Glutamatergic neuron (in vitro differentiated cells): ENCODE measurements around the gene OGFOD3. TPM values are rescaled to one million over a fixed set of nuclear protein-coding genes. Genes with fewer than 3 reads are reported as not detected.

Source experiments
- DNase-seq: peaks from one replicate; pipeline ENCODE4 v3.0.0; 2022
- H3K27ac Mint-ChIP-seq: one replicate; pipeline ENCODE4 v1.8.0; 2020; ENCODE audit warnings: mild to moderate bottlenecking, mixed read lengths, inconsistent platforms; ENCODE audit not compliant: unreplicated experiment
- H3K27me3 Mint-ChIP-seq: one replicate; pipeline ENCODE4 v1.8.0; 2020; ENCODE audit warnings: mild to moderate bottlenecking, moderate library complexity, mixed read lengths, inconsistent platforms; ENCODE audit not compliant: unreplicated experiment
- H3K36me3 Mint-ChIP-seq: one replicate; pipeline ENCODE4 v1.8.0; 2020; ENCODE audit warnings: mild to moderate bottlenecking, mixed read lengths, inconsistent platforms; ENCODE audit not compliant: unreplicated experiment
- H3K4me1 Mint-ChIP-seq: one replicate; pipeline ENCODE4 v1.8.0; 2020; ENCODE audit warnings: mild to moderate bottlenecking, low read depth, mixed read lengths, inconsistent platforms; ENCODE audit not compliant: unreplicated experiment
- H3K4me3 Mint-ChIP-seq: one replicate; pipeline ENCODE4 v1.8.0; 2020; ENCODE audit warnings: mild to moderate bottlenecking, mixed read lengths, inconsistent platforms; ENCODE audit not compliant: unreplicated experiment
- H3K9me3 Mint-ChIP-seq: one replicate; pipeline ENCODE4 v1.8.0; 2020; ENCODE audit warnings: mild to moderate bottlenecking, moderate library complexity, mixed read lengths, inconsistent platforms; ENCODE audit not compliant: unreplicated experiment
- CTCF ChIP-seq: fragments of 200-600 bp; sonication (generic); IDR thresholded peaks from one replicate; pipeline ENCODE4 v1.5.0; 2021; ENCODE audit not compliant: partially characterized antibody, unreplicated experiment
- total RNA-seq: library from RNA; stranded (reverse); fragmentation: NEBNext Ultra II Directional; extraction: Animal tissue kit (Norgen Biotek cat#: 25700); gene quantifications from one replicate; pipeline ENCODE4 v1.2.1, GENCODE V29; 2021; ENCODE audit not compliant: unreplicated experiment

Gene OGFOD3
- total RNA-seq, 1 donor from 2014 or later, result 23.0 TPM

DNA sequence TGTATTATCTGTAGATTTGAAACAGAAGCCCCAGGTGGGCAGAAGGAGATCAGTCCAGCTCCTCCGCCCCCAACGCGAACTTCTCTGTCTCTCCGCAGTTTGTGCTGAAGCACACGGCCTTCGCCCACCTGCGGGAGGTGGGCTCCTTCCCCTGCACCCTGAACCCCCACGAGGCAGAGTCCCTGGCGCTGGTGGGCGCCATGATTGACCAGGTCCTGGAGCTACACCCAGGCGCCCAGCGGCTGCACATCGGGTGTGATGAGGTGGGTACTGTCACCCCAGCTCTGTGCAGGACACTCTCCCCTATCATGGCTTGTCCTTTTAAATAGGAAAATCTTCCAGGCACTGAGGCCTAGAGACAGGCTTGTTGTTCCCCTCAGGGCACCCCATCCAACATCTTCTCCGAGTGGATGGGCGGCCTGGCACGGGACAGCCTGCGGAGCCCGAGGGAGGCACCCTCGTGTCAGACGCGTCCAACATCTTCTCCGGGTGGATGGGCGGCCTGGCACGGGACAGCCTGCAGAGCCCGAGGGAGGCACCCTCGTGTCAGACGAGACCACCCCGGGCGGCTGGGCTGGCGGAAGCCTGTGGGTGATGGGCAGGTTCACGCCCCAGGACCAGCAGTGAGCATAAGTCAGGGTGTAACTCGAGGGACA lies 15.3 kb upstream of the OGFOD3 start:
- peaks cover 5% of the 10 kb centered on the region for H3K4me1 Mint-ChIP-seq
- no peak for DNase-seq
- H3K4me3 Mint-ChIP-seq, result no peak overlapping the region
- peaks cover 4% of the 10 kb centered on the region for H3K36me3 Mint-ChIP-seq
- no peak for TF ChIP-seq CTCF
- peaks cover 7% of the 10 kb centered on the region for H3K9me3 Mint-ChIP-seq
- peaks cover 2% of the 10 kb centered on the region for H3K27me3 Mint-ChIP-seq
- H3K27ac Mint-ChIP-seq, result no peak overlapping the region

DNA sequence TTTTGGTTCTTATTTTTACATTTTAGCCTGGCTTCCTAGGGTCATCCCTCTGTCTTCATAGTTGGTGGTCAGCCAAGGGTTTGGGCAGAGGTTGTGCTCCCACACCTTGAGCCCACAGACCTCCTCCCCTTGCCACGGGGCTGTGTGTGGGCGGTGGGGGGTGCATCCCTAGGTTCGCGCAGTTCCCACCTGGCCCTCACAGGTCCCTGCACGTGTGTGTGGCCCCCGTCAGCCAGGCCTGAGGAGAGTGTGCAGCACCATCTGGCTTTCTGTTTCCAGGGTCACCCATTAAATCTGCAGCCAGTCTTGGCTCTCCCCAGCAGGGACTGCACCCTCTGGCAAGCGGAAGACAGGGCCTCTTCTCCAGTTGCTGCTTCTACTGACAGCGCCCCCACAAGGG lies 13.6 kb upstream of the OGFOD3 start:
- H3K9me3 Mint-ChIP-seq, result peaks cover 3% of the 10 kb centered on the region
- H3K27ac Mint-ChIP-seq, result no peak overlapping the region
- H3K27me3 Mint-ChIP-seq, result peaks cover 2% of the 10 kb centered on the region

DNA sequence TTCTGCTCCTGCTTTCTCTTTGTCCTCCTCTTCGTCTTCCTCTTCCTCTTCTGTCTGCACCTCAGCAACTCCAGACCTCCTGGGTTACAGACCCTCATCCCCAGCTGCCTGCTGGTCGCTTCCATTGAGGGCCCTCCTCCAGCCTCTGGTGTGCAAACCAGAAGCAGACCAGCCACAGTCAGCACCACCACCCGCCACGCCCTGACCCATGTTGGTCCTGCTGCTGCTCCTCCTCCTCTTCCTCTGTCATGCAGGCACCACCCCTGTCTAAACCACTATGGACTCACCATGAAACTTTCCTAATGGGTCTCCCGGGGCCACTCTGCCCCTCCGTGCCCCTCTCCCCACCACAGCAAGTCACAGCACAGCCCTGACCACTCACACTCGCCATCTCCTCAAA lies 11.4 kb upstream of the OGFOD3 start:
- Mint-ChIP-seq H3K4me1 (peaks cover 5% of the 10 kb centered on the region), H3K27ac (no peak overlapping the region), H3K27me3 (peaks cover 4% of the 10 kb centered on the region), H3K36me3 (peaks cover 4% of the 10 kb centered on the region), H3K9me3 (peaks cover 3% of the 10 kb centered on the region), H3K4me3 (peak overlapping the region; percentile 54)
- TF ChIP-seq CTCF, result no peak
- no peak for DNase-seq

More for the DNA sequence above, 13.6 kb upstream of the OGFOD3 start:
- H3K36me3 Mint-ChIP-seq, result peaks cover 4% of the 10 kb centered on the region
- H3K4me3 Mint-ChIP-seq, result no peak overlapping the region
- no peak for DNase-seq
- TF ChIP-seq CTCF, result no peak
- peaks cover 5% of the 10 kb centered on the region for H3K4me1 Mint-ChIP-seq

GRCh38 chr17:82428546-82428945 lies 10.2 kb upstream of the OGFOD3 start:
- no peak for DNase-seq
- no peak for TF ChIP-seq CTCF
- Mint-ChIP-seq H3K4me3 (no peak overlapping the region), H3K4me1 (peaks cover 5% of the 10 kb centered on the region), H3K36me3 (peaks cover 4% of the 10 kb centered on the region), H3K27ac (no peak overlapping the region), H3K9me3 (peaks cover 6% of the 10 kb centered on the region), H3K27me3 (peaks cover 6% of the 10 kb centered on the region)

- H3K27ac Mint-ChIP-seq, result peak overlapping the region; percentile 44
- no peak for TF ChIP-seq CTCF
These were observed 6.4 kb upstream of the OGFOD3 start for GRCh38 chr17:82424863-82425159.

More at GRCh38 chr17:82424863-82425159, 6.4 kb upstream of the OGFOD3 start:
- H3K27me3 Mint-ChIP-seq, result peaks cover 5% of the 10 kb centered on the region
- DNase-seq, result no peak
- peaks cover 15% of the 10 kb centered on the region for H3K9me3 Mint-ChIP-seq
- peaks cover 5% of the 10 kb centered on the region for H3K4me1 Mint-ChIP-seq
- peaks cover 26% of the 10 kb centered on the region for H3K36me3 Mint-ChIP-seq
- H3K4me3 Mint-ChIP-seq, result no peak overlapping the region
